H9 (cell line): ENCODE measurements around the gene STK11. TPM values are rescaled to one million over a fixed set of nuclear protein-coding genes. Genes with fewer than 3 reads are reported as not detected.

Experiments
- DNase-seq: peaks from one replicate; pipeline ENCODE4 v3.0.0-alpha.2; 2017
- H2AFZ ChIP-seq: one replicate; pipeline ENCODE4 v1.6.1; 2013; ENCODE audit warnings: mild to moderate bottlenecking, low read length, control low read depth, moderate library complexity
- H2AK5ac ChIP-seq: 2 replicates; pipeline ENCODE4 v1.6.1; 2013; ENCODE audit warnings: low read length, control low read depth, mixed read lengths; ENCODE audit not compliant: insufficient read length
- H2BK120ac ChIP-seq: one replicate; pipeline ENCODE4 v1.6.1; 2013; ENCODE audit warnings: low read depth, mild to moderate bottlenecking, low read length, control low read depth, inconsistent platforms; ENCODE audit not compliant: poor library complexity, severe bottlenecking
- H2BK12ac ChIP-seq: 2 replicates; pipeline ENCODE4 v1.6.1; 2013; ENCODE audit warnings: low read length, control low read depth, mixed read lengths, low read depth; ENCODE audit not compliant: insufficient read length
- H2BK15ac ChIP-seq: 2 replicates; pipeline ENCODE4 v1.6.1; 2013; ENCODE audit warnings: low read depth, low read length, control low read depth
- H2BK20ac ChIP-seq: one replicate; pipeline ENCODE4 v1.6.1; 2013; ENCODE audit warnings: low read depth, mild to moderate bottlenecking, low read length, control low read depth, inconsistent platforms; ENCODE audit not compliant: poor library complexity, severe bottlenecking
- H2BK5ac ChIP-seq: 2 replicates; pipeline ENCODE4 v1.6.1; 2013; ENCODE audit warnings: low read length, control low read depth, mixed read lengths; ENCODE audit not compliant: insufficient read length
- H3K14ac ChIP-seq: 2 replicates; pipeline ENCODE4 v1.6.1; 2013; ENCODE audit warnings: low read length, control low read depth; ENCODE audit not compliant: insufficient read depth
- H3K18ac ChIP-seq: 2 replicates; pipeline ENCODE4 v1.6.1; 2013; ENCODE audit warnings: low read depth, mild to moderate bottlenecking, mixed read lengths, low read length, control low read depth; ENCODE audit not compliant: insufficient read length
- H3K23ac ChIP-seq: 2 replicates; pipeline ENCODE4 v1.6.1; 2013; ENCODE audit warnings: low read length, control low read depth, mixed read lengths, low read depth; ENCODE audit not compliant: insufficient read length
- H3K23me2 ChIP-seq: 2 replicates; pipeline ENCODE4 v1.6.1; 2013; ENCODE audit warnings: low read depth, mild to moderate bottlenecking, mixed read lengths, low read length, control low read depth; ENCODE audit not compliant: insufficient read length, poor library complexity, severe bottlenecking
- H3K27ac ChIP-seq: 2 replicates; pipeline ENCODE4 v1.5.1; 2013; ENCODE audit warnings: low read length, control low read depth, mixed read lengths, low read depth; ENCODE audit not compliant: insufficient read length
- H3K27me3 ChIP-seq: 2 replicates; pipeline ENCODE4 v1.6.1; 2013; ENCODE audit warnings: low read length, control low read depth, inconsistent platforms; ENCODE audit not compliant: insufficient read depth
- H3K4ac ChIP-seq: 2 replicates; pipeline ENCODE4 v1.6.1; 2013; ENCODE audit warnings: low read depth, mild to moderate bottlenecking, control low read depth, inconsistent platforms, low read length, moderate library complexity
- H3K4me1 ChIP-seq: 2 replicates; pipeline ENCODE4 v1.6.1; 2013; ENCODE audit warnings: low read length, control low read depth, inconsistent platforms; ENCODE audit not compliant: insufficient read depth
- H3K4me2 ChIP-seq: 2 replicates; pipeline ENCODE4 v1.6.1; 2013; ENCODE audit warnings: low read length, control low read depth, mixed read lengths; ENCODE audit not compliant: insufficient read length, insufficient read depth
- H3K56ac ChIP-seq: 2 replicates; pipeline ENCODE4 v1.6.1; 2013; ENCODE audit warnings: low read depth, mild to moderate bottlenecking, mixed read lengths, low read length, control low read depth; ENCODE audit not compliant: insufficient read length
- H3K79me1 ChIP-seq: 2 replicates; pipeline ENCODE4 v1.6.1; 2013; ENCODE audit warnings: low read depth, mild to moderate bottlenecking, moderate library complexity, low read length, control low read depth, inconsistent platforms; ENCODE audit not compliant: insufficient read depth, poor library complexity, severe bottlenecking
- H3K79me2 ChIP-seq: 2 replicates; pipeline ENCODE4 v1.6.1; 2013; ENCODE audit warnings: low read length, control low read depth, inconsistent platforms; ENCODE audit not compliant: insufficient read depth
- H3K9ac ChIP-seq: 2 replicates; pipeline ENCODE4 v1.6.1; 2013; ENCODE audit warnings: low read length, control low read depth, mixed read lengths; ENCODE audit not compliant: insufficient read length; ENCODE audit errors: extremely low read depth
- H3K9me3 ChIP-seq: one replicate; pipeline ENCODE4 v1.6.1; 2013; ENCODE audit warnings: low read depth, low read length, inconsistent platforms; ENCODE audit not compliant: control insufficient read depth
- H3T11ph ChIP-seq: one replicate; pipeline ENCODE4 v1.6.1; 2013; ENCODE audit warnings: mild to moderate bottlenecking, low read length, control low read depth, inconsistent platforms
- H4K20me1 ChIP-seq: one replicate; pipeline ENCODE4 v1.6.1; 2013; ENCODE audit not compliant: control insufficient read depth, insufficient read length, insufficient read depth
- H4K5ac ChIP-seq: 2 replicates; pipeline ENCODE4 v1.6.1; 2013; ENCODE audit warnings: low read depth, mild to moderate bottlenecking, mixed read lengths, low read length, control low read depth; ENCODE audit not compliant: insufficient read length
- H4K8ac ChIP-seq: replicated peaks from 2 replicates; pipeline ENCODE4 v1.6.1; 2013; ENCODE audit warnings: low read length, control low read depth, mixed read lengths, low read depth; ENCODE audit not compliant: insufficient read length
- H4K91ac ChIP-seq: 2 replicates; pipeline ENCODE4 v1.6.1; 2013; ENCODE audit warnings: low read depth, mild to moderate bottlenecking, moderate library complexity, mixed read lengths, low read length, control low read depth; ENCODE audit not compliant: insufficient read length
- H3K27ac Mint-ChIP-seq, 3 experiments: 2 replicates in 2 of 3; 3 replicates in 1 of 3; pipeline ENCODE4 v1.8.0; 2020 to 2021; ENCODE audit warnings: mixed read lengths in 3 of 3, mild to moderate bottlenecking in 1 of 3, moderate library complexity in 1 of 3
- H3K27me3 Mint-ChIP-seq: 2 replicates; pipeline ENCODE4 v1.8.0; 2021; ENCODE audit warnings: low read depth, mild to moderate bottlenecking, moderate library complexity, mixed read lengths
- H3K36me3 Mint-ChIP-seq, 3 experiments: 2 replicates in 2 of 3; 3 replicates in 1 of 3; pipeline ENCODE4 v1.8.0; 2020 to 2021; ENCODE audit warnings: low read depth in 3 of 3, mixed read lengths in 3 of 3; ENCODE audit not compliant: insufficient read depth in 1 of 3
- H3K4me1 Mint-ChIP-seq, 2 experiments: 2 replicates each; pipeline ENCODE4 v1.8.0; 2020; ENCODE audit warnings: mixed read lengths in 2 of 2
- H3K4me3 Mint-ChIP-seq, 2 experiments: 2 replicates in 1 of 2; 3 replicates in 1 of 2; pipeline ENCODE4 v1.8.0; 2020 to 2021; ENCODE audit warnings: mild to moderate bottlenecking in 2 of 2, mixed read lengths in 2 of 2, moderate library complexity in 1 of 2
- H3K9me3 Mint-ChIP-seq, 2 experiments: 2 replicates in 1 of 2; 3 replicates in 1 of 2; pipeline ENCODE4 v1.8.0; 2020; ENCODE audit warnings: mild to moderate bottlenecking in 2 of 2, mixed read lengths in 2 of 2, moderate library complexity in 1 of 2
- WGBS: extraction: QIAGEN DNeasy Blood & Tissue Kit; methylation state at CpG from one replicate; pipeline ENCODE4 v1.1.7; 2013; ENCODE audit warnings: missing lambda C conversion rate, low lambda C conversion rate, mixed read lengths; ENCODE audit not compliant: insufficient read length; ENCODE audit errors: extremely low coverage; 5-methylcytosine and 5-hydroxymethylcytosine counted together
- total RNA-seq: library from RNA; stranded (reverse); gene quantifications from 2 replicates; pipeline ENCODE4 v1.2.1, GENCODE V29; 2021
- TF ChIP-seq, protein P1 (sequence below): fragments of 200-600 bp; sonication (generic); conservative IDR thresholded peaks from 3 replicates; pipeline ENCODE4 v1.8.0; 2021; ENCODE audit warnings: antibody characterized with exemption, mild to moderate bottlenecking

STK11 gene
- total RNA-seq, 1 experiment from 2014 or later: 74.3 TPM

DNA sequence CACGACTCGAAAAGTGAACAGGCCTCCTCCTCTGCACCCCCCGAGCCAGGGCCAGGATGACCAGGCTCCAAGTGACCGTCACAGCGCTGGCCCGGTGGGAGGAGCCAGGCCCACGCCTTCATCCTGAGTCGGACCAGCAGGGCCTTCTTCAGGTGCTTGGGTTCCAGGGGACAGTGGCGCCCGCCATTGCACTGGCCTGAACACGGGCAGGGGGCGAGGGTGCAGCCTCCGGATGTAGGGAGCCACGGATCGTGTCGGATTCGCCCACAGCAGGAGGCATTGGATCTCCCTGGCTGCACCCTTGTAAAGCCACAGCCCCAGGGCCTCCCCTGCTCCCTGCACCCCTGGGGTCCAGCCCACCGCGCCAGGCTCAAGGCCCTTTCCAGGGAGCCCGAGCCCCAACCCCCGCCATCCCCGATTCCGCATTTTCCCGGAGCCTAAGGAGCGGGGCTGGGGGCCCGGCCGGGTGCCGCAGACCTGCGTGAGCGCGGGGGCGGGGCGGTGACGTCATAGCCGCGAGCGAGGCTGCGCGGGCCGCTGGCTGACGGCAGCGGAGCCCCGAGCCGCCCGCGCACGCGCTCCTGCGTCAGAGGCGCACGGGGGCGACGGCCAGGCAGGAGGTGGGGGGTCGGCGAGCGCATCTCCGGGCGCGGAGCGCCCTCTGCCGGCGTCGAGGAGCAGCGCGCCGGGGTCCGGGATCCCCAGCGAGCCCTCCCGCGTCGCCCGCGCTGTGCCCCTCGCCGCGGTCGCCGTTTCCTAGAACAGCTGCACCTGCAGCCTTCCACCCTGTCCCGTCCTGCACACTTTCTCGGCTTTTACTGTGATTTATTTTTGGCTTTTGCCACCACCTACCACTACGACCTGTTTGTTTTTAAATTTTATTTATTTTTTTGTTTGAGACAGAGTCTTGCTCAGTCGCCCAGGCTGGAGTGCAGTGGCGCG, 34.5 kb downstream of the STK11 start:
- WGBS: no CpG with 5 or more reads among the region's 84 CpGs
- peaks cover 15 to 23% of the 10 kb centered on the region in 2 experiments for H3K4me1 Mint-ChIP-seq

More for the DNA sequence above, 34.5 kb downstream of the STK11 start:
- H2BK5ac ChIP-seq: no peak overlapping the region
- no peaks in the 10 kb centered on the region for H3K4me1 ChIP-seq
- no peak overlapping the region for H3K56ac ChIP-seq
- no peak overlapping the region for H2BK15ac ChIP-seq
- no peaks in the 10 kb centered on the region for H3K27me3 ChIP-seq
- no peak overlapping the region for H3K23ac ChIP-seq
- H3K9me3 ChIP-seq: no peaks in the 10 kb centered on the region
- Mint-ChIP-seq H3K9me3 (no peaks in the 10 kb centered on the region; a peak in 1 of 5 replicates), H3K27ac (no peak overlapping the region), H3K4me3 (peak overlapping the region; percentile 76 to 87), H3K27me3 (peaks cover 1% of the 10 kb centered on the region), H3K36me3 (peaks cover 0 to 10% (median 3%) of the 10 kb centered on the region in 3 experiments; a peak in 4 of 7 replicates)
- H2AK5ac ChIP-seq: no peak overlapping the region
- no peak overlapping the region for H3K9ac ChIP-seq
- peaks cover 11% of the 10 kb centered on the region for H3K23me2 ChIP-seq
- no peak overlapping the region for H3T11ph ChIP-seq
- DNase-seq: peak; percentile 91
- H3K4ac ChIP-seq: no peak overlapping the region
- H2BK20ac ChIP-seq: no peak overlapping the region
- no peak overlapping the region for H2BK120ac ChIP-seq
- TF ChIP-seq, protein P1, sequence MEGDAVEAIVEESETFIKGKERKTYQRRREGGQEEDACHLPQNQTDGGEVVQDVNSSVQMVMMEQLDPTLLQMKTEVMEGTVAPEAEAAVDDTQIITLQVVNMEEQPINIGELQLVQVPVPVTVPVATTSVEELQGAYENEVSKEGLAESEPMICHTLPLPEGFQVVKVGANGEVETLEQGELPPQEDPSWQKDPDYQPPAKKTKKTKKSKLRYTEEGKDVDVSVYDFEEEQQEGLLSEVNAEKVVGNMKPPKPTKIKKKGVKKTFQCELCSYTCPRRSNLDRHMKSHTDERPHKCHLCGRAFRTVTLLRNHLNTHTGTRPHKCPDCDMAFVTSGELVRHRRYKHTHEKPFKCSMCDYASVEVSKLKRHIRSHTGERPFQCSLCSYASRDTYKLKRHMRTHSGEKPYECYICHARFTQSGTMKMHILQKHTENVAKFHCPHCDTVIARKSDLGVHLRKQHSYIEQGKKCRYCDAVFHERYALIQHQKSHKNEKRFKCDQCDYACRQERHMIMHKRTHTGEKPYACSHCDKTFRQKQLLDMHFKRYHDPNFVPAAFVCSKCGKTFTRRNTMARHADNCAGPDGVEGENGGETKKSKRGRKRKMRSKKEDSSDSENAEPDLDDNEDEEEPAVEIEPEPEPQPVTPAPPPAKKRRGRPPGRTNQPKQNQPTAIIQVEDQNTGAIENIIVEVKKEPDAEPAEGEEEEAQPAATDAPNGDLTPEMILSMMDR: peak; percentile 90
- no peak overlapping the region for H4K8ac ChIP-seq
- H2BK12ac ChIP-seq: no peak overlapping the region
- H3K4me2 ChIP-seq: peak overlapping the region; percentile 45
- no peak overlapping the region for H4K91ac ChIP-seq
- no peaks in the 10 kb centered on the region; the same call in 1 of the 2 replicates for H3K79me2 ChIP-seq
- peak overlapping the region; percentile 82 for H3K14ac ChIP-seq
- H2AFZ ChIP-seq: no peak overlapping the region
- no peaks in the 10 kb centered on the region for H4K20me1 ChIP-seq
- no peak overlapping the region for H3K27ac ChIP-seq
- peak overlapping the region; percentile 70 for H3K18ac ChIP-seq
- no peak overlapping the region for H4K5ac ChIP-seq
- H3K79me1 ChIP-seq: no peaks in the 10 kb centered on the region
